ENCODE measurements around the gene NUDT10.

GRCh38 chrX:51334276-51334675 lies 1.7 kb downstream of the NUDT10 start:
- TF ChIP-seq ARNT (IDR thresholded peaks at IDR 0.05) (no peak), BHLHE40 (IDR thresholded peaks at IDR 0.05; ENCODE audit: borderline replicate concordance) (no peak), SUZ12 (IDR thresholded peaks at IDR 0.05) (no peak), HDGF (IDR thresholded peaks at IDR 0.05; ENCODE audit: borderline replicate concordance) (no peak), TARDBP (IDR thresholded peaks at IDR 0.05) (no peak), FOXM1 (IDR thresholded peaks at IDR 0.05; ENCODE audit: borderline replicate concordance) (no peak), PKNOX1 (IDR thresholded peaks at IDR 0.05) (no peak), ELF4 (IDR thresholded peaks at IDR 0.05) (no peak), CTBP1 (IDR thresholded peaks at IDR 0.05; ENCODE audit: borderline replicate concordance) (no peak), FOXA1 (IDR thresholded peaks at IDR 0.05) (no peak), NFRKB (IDR thresholded peaks at IDR 0.05) (no peak), FOXK2 (IDR thresholded peaks at IDR 0.05) (no peak), LEF1 (IDR thresholded peaks at IDR 0.05; ENCODE audit: borderline replicate concordance) (no peak), ZNF384 (IDR thresholded peaks at IDR 0.05) (no peak)

All from HEK293T (cell line).